ENCODE results near the gene NRCAM. TPM values are rescaled to one million over a fixed set of nuclear protein-coding genes. Genes with fewer than 3 reads are reported as not detected.

Gene NRCAM
- total RNA-seq, 1 experiment from 2014 or later, result 45.7 TPM

GRCh38 chr7:108351729-108352131 is 104.5 kb downstream of the NRCAM start:
- TF ChIP-seq EZH2 (IDR thresholded peaks at IDR 0.05; ENCODE audit: borderline replicate concordance, low read depth, low read length, poor library complexity, severe bottlenecking) (no peak), CTCF (conservative IDR thresholded peaks at IDR 0.05; ENCODE audit: low read depth, low read length) (no peak)
- Histone ChIP-seq H3K27me3 (replicated peaks; ENCODE audit: insufficient read depth, low read depth, low read length, poor library complexity) (no peaks in the 10 kb centered on the region), H3K4me1 (ENCODE audit: insufficient read depth, low read length, poor library complexity, severe bottlenecking) (no peaks in the 10 kb centered on the region), H3K9me3 (ENCODE audit: low read depth, low read length, poor library complexity, severe bottlenecking) (no peaks in the 10 kb centered on the region), H3K36me3 (ENCODE audit: insufficient read depth, low read length, poor library complexity, severe bottlenecking) (no peaks in the 10 kb centered on the region), H3K4me3 (ENCODE audit: low read depth, low read length, poor library complexity, severe bottlenecking) (no peak overlapping the region), H3K27ac (ENCODE audit: low read depth, low read length, poor library complexity, severe bottlenecking) (no peak overlapping the region)
- intact Hi-C loops (cut with micrococcal nuclease; ENCODE audit: unreplicated experiment), result no loop called here
- ChIA-PET CTCF (no interaction called here), POLR2A (ENCODE audit: low non-redundant PET) (interaction anchor here (0.6 kb wide), 1 partner anchor 23 kb away, joined by 3 read pairs; no protein-coding TSS in a partner anchor)
- BruUV-seq (replicated peaks), result no TSS peak
- no peak for DNase-seq (ENCODE audit: low spot score)

GRCh38 chr7:108348913-108349312 is 107.3 kb downstream of the NRCAM start:
- H3K36me3 ChIP-seq (ENCODE audit: insufficient read depth, low read length, poor library complexity, severe bottlenecking), result no peaks in the 10 kb centered on the region
- ChIA-PET CTCF (no interaction called here), POLR2A (ENCODE audit: low non-redundant PET) (no interaction called here)
- no TSS peak for BruUV-seq (replicated peaks)
- DNase-seq (ENCODE audit: low spot score), result no peak
- H3K27me3 ChIP-seq (replicated peaks; ENCODE audit: insufficient read depth, low read depth, low read length, poor library complexity), result no peaks in the 10 kb centered on the region
- TF ChIP-seq CTCF (conservative IDR thresholded peaks at IDR 0.05; ENCODE audit: low read depth, low read length) (no peak), EZH2 (IDR thresholded peaks at IDR 0.05; ENCODE audit: borderline replicate concordance, low read depth, low read length, poor library complexity, severe bottlenecking) (no peak)
- H3K9me3 ChIP-seq (ENCODE audit: low read depth, low read length, poor library complexity, severe bottlenecking), result no peaks in the 10 kb centered on the region
- no peak overlapping the region for H3K4me3 ChIP-seq (ENCODE audit: low read depth, low read length, poor library complexity, severe bottlenecking)
- intact Hi-C loops (cut with micrococcal nuclease; ENCODE audit: unreplicated experiment), result no loop called here
- H3K27ac ChIP-seq (ENCODE audit: low read depth, low read length, poor library complexity, severe bottlenecking), result no peak overlapping the region
- H3K4me1 ChIP-seq (ENCODE audit: insufficient read depth, low read length, poor library complexity, severe bottlenecking), result no peaks in the 10 kb centered on the region

- ChIA-PET CTCF (no interaction called here), POLR2A (ENCODE audit: low non-redundant PET) (no interaction called here)
- BruUV-seq (replicated peaks), result no TSS peak
- peak; percentile 35 for DNase-seq (ENCODE audit: low spot score)
- no peaks in the 10 kb centered on the region for H3K9me3 ChIP-seq (ENCODE audit: low read depth, low read length, poor library complexity, severe bottlenecking)
- no peak overlapping the region for H3K4me3 ChIP-seq (ENCODE audit: low read depth, low read length, poor library complexity, severe bottlenecking)
- no peaks in the 10 kb centered on the region for H3K36me3 ChIP-seq (ENCODE audit: insufficient read depth, low read length, poor library complexity, severe bottlenecking)
- H3K4me1 ChIP-seq (ENCODE audit: insufficient read depth, low read length, poor library complexity, severe bottlenecking), result no peaks in the 10 kb centered on the region
- no peaks in the 10 kb centered on the region for H3K27me3 ChIP-seq (replicated peaks; ENCODE audit: insufficient read depth, low read depth, low read length, poor library complexity)
- TF ChIP-seq CTCF (conservative IDR thresholded peaks at IDR 0.05; ENCODE audit: low read depth, low read length) (no peak), EZH2 (IDR thresholded peaks at IDR 0.05; ENCODE audit: borderline replicate concordance, low read depth, low read length, poor library complexity, severe bottlenecking) (no peak)
- H3K27ac ChIP-seq (ENCODE audit: low read depth, low read length, poor library complexity, severe bottlenecking), result no peak overlapping the region
- intact Hi-C loops (cut with micrococcal nuclease; ENCODE audit: unreplicated experiment), result no loop called here
These were observed 108.6 kb downstream of the NRCAM start for GRCh38 chr7:108347616-108348015.

Data from A673 (cell line).